Measurements from ENCODE around the gene C3orf20. TPM values are rescaled to one million over a fixed set of nuclear protein-coding genes. Genes with fewer than 3 reads are reported as not detected.

Gene C3orf20
- total RNA-seq, 2 donors from 2014 or later = not detected

GRCh38 chr3:14775011-14775410 lies 100.1 kb downstream of the C3orf20 start:
- DNase-seq (ENCODE audit: low spot score) = peak; percentile 34
- no peaks in the 10 kb centered on the region for H3K36me3 ChIP-seq
- TF ChIP-seq, protein P1, sequence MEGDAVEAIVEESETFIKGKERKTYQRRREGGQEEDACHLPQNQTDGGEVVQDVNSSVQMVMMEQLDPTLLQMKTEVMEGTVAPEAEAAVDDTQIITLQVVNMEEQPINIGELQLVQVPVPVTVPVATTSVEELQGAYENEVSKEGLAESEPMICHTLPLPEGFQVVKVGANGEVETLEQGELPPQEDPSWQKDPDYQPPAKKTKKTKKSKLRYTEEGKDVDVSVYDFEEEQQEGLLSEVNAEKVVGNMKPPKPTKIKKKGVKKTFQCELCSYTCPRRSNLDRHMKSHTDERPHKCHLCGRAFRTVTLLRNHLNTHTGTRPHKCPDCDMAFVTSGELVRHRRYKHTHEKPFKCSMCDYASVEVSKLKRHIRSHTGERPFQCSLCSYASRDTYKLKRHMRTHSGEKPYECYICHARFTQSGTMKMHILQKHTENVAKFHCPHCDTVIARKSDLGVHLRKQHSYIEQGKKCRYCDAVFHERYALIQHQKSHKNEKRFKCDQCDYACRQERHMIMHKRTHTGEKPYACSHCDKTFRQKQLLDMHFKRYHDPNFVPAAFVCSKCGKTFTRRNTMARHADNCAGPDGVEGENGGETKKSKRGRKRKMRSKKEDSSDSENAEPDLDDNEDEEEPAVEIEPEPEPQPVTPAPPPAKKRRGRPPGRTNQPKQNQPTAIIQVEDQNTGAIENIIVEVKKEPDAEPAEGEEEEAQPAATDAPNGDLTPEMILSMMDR (IDR thresholded peaks at IDR 0.05) = no peak

GRCh38 chr3:14775563-14775962 lies 100.6 kb downstream of the C3orf20 start:
- TF ChIP-seq, protein P1 (IDR thresholded peaks at IDR 0.05) = no peak
- Histone ChIP-seq H3K4me1 (no peaks in the 10 kb centered on the region), H3K9me3 (peaks cover 0 to 21% of the 10 kb centered on the region in 2 donors), H3K27me3 (no peaks in the 10 kb centered on the region), H3K27ac (no peak overlapping the region), H3K36me3 (no peaks in the 10 kb centered on the region), H3K4me3 (no peak overlapping the region)
- peak; percentile 16 for DNase-seq (ENCODE audit: low spot score)

More at GRCh38 chr3:14775011-14775410, 100.1 kb downstream of the C3orf20 start:
- H3K27me3 ChIP-seq = no peaks in the 10 kb centered on the region
- H3K4me3 ChIP-seq = no peak overlapping the region
- peaks cover 0 to 21% of the 10 kb centered on the region in 2 donors for H3K9me3 ChIP-seq
- H3K27ac ChIP-seq = no peak overlapping the region
- H3K4me1 ChIP-seq = no peaks in the 10 kb centered on the region

GRCh38 chr3:14779069-14779685 lies 104.2 kb downstream of the C3orf20 start:
- Histone ChIP-seq H3K4me3 (no peak overlapping the region), H3K9me3 (peaks cover 0 to 21% of the 10 kb centered on the region in 2 donors), H3K36me3 (no peaks in the 10 kb centered on the region), H3K4me1 (no peaks in the 10 kb centered on the region), H3K27me3 (no peaks in the 10 kb centered on the region), H3K27ac (no peak overlapping the region)
- no peak for DNase-seq (ENCODE audit: low spot score)
- TF ChIP-seq, protein P1 (IDR thresholded peaks at IDR 0.05) = no peak

- H3K27me3 ChIP-seq = no peaks in the 10 kb centered on the region
- no peak overlapping the region for H3K4me3 ChIP-seq
- TF ChIP-seq, protein P1 (IDR thresholded peaks at IDR 0.05) = peak; percentile 40 to 72
- H3K9me3 ChIP-seq = peaks cover 0 to 21% of the 10 kb centered on the region in 2 donors
- H3K4me1 ChIP-seq = no peaks in the 10 kb centered on the region
- no peaks in the 10 kb centered on the region for H3K36me3 ChIP-seq
- no peak for DNase-seq (ENCODE audit: low spot score)
- H3K27ac ChIP-seq = no peak overlapping the region
These were observed 106.1 kb downstream of the C3orf20 start for GRCh38 chr3:14780927-14781507.

DNA sequence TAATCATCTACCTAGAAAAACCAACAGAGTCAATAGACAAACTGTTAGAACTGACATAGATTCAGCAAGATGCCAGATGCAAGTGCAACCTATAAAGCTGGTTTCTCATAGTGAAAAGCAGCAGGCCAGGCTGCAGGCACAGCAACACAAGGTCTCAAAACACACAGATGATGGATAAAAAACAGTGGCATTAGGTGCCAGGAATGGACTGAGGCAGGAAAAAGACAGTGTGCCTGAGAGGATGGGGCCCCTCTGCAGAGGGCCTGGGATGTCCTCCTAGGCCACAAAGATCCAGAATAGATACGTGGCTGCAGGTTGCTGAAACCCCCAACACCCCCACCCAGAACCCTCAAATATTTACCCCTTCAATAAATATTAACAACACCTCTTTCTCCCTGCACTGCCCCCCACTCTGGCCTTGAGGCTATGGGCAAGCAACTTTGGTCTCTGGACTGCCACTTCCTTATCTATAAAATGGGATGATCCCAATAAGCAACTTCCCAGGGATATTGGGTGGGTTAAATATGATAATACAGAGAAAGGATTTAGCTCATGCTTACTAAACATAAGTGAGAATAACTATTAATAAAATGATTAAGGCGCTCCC lies 108.6 kb downstream of the C3orf20 start:
- H3K4me1 ChIP-seq = no peaks in the 10 kb centered on the region
- H3K9me3 ChIP-seq = peaks cover 0 to 13% of the 10 kb centered on the region in 2 donors
- H3K27ac ChIP-seq = no peak overlapping the region
- no peak overlapping the region for H3K4me3 ChIP-seq
- no peaks in the 10 kb centered on the region for H3K36me3 ChIP-seq
- TF ChIP-seq, protein P1 (IDR thresholded peaks at IDR 0.05) = no peak
- no peaks in the 10 kb centered on the region for H3K27me3 ChIP-seq
- DNase-seq (ENCODE audit: low spot score) = no peak
